Liver (tissue), 9 donors: Measurements from ENCODE around the gene TKTL1. TPM values are rescaled to one million over a fixed set of nuclear protein-coding genes. Genes with fewer than 3 reads are reported as not detected.

ENCODE experiments used
- DNase-seq: peaks from one replicate; pipeline ENCODE4 v3.0.0-alpha.2; 2017; ENCODE audit warnings: low spot score
- H3K27ac ChIP-seq, 2 donors: one replicate each; pipeline ENCODE4 v1.7.0; 2013; ENCODE audit warnings: inconsistent platforms in 2 of 2, low read length in 2 of 2, control low read depth in 1 of 2, low read depth in 1 of 2, mild to moderate bottlenecking in 1 of 2
- H3K27me3 ChIP-seq, 4 donors: one replicate each; pipeline versions ENCODE4 v1.6.1 to v1.7.0; 2013; ENCODE audit warnings: low read length in 3 of 4, inconsistent platforms in 1 of 4, mild to moderate bottlenecking in 1 of 4, moderate library complexity in 1 of 4; ENCODE audit not compliant: control insufficient read depth in 4 of 4, insufficient read depth in 4 of 4
- H3K36me3 ChIP-seq, 4 donors: one replicate each; pipeline versions ENCODE4 v1.6.1 to v1.7.0; 2013; ENCODE audit warnings: low read length in 3 of 4, mild to moderate bottlenecking in 3 of 4, low read depth in 1 of 4, moderate library complexity in 1 of 4; ENCODE audit not compliant: control insufficient read depth in 4 of 4, insufficient read depth in 3 of 4
- H3K4me1 ChIP-seq, 4 donors: one replicate each; pipeline versions ENCODE4 v1.6.1 to v1.7.0; 2013; ENCODE audit warnings: low read length in 3 of 4, mild to moderate bottlenecking in 3 of 4, moderate library complexity in 1 of 4; ENCODE audit not compliant: control insufficient read depth in 4 of 4, insufficient read depth in 4 of 4
- H3K4me3 ChIP-seq, 3 donors: one replicate each; pipeline versions ENCODE4 v1.6.1 to v1.7.0; 2013; ENCODE audit warnings: low read length in 3 of 3, control low read depth in 1 of 3, low read depth in 1 of 3, mild to moderate bottlenecking in 1 of 3
- H3K9ac ChIP-seq, 2 donors: one replicate each; pipeline ENCODE4 v1.7.0; 2013; ENCODE audit warnings: low read length in 2 of 2, mild to moderate bottlenecking in 2 of 2, moderate library complexity in 2 of 2, control low read depth in 1 of 2, low read depth in 1 of 2
- H3K9me3 ChIP-seq, 4 donors: one replicate each; pipeline versions ENCODE4 v1.6.1 to v1.7.0; 2013; ENCODE audit warnings: low read length in 3 of 4; ENCODE audit not compliant: control insufficient read depth in 4 of 4
- EGR1 ChIP-seq, 2 donors: IDR thresholded peaks; 2 replicates each; pipeline ENCODE4 v1.6.1; 2016 to 2018; ENCODE audit warnings: antibody characterized with exemption in 2 of 2, low read depth in 2 of 2
- FOXA1 ChIP-seq: IDR thresholded peaks from 2 replicates; pipeline ENCODE4 v1.6.1; 2016; ENCODE audit warnings: antibody characterized with exemption
- FOXA2 ChIP-seq: IDR thresholded peaks from 2 replicates; pipeline ENCODE4 v1.6.1; 2016; ENCODE audit warnings: antibody characterized with exemption
- GABPA ChIP-seq, 2 donors: IDR thresholded peaks in 1 of 2; conservative IDR thresholded peaks in 1 of 2; 2 replicates each; pipeline ENCODE4 v1.6.1; 2016; ENCODE audit warnings: antibody characterized with exemption in 2 of 2, mild to moderate bottlenecking in 1 of 2, moderate library complexity in 1 of 2
- HNF4A ChIP-seq, 2 donors: conservative IDR thresholded peaks; 2 replicates each; pipeline ENCODE4 v1.6.1; 2016; ENCODE audit warnings: antibody characterized with exemption in 2 of 2, mild to moderate bottlenecking in 2 of 2
- HNF4G ChIP-seq: IDR thresholded peaks from 2 replicates; pipeline ENCODE4 v1.6.1; 2016; ENCODE audit warnings: antibody characterized with exemption
- JUND ChIP-seq, 2 donors: IDR thresholded peaks; 2 replicates each; pipeline ENCODE4 v1.6.1; 2016; ENCODE audit warnings: antibody characterized with exemption in 2 of 2
- MAX ChIP-seq: IDR thresholded peaks from 2 replicates; pipeline ENCODE4 v1.6.1; 2016; ENCODE audit warnings: antibody characterized with exemption
- NR2F2 ChIP-seq: IDR thresholded peaks from 2 replicates; pipeline ENCODE4 v1.6.1; 2016; ENCODE audit warnings: antibody characterized with exemption
- RAD21 ChIP-seq, 2 donors: IDR thresholded peaks; 2 replicates each; pipeline ENCODE4 v1.6.1; 2016; ENCODE audit warnings: antibody characterized with exemption in 2 of 2, mild to moderate bottlenecking in 2 of 2
- RXRA ChIP-seq, 2 donors: IDR thresholded peaks; 2 replicates each; pipeline ENCODE4 v1.6.1; 2017 to 2018; ENCODE audit warnings: antibody characterized with exemption in 2 of 2, mild to moderate bottlenecking in 1 of 2
- SP1 ChIP-seq: IDR thresholded peaks from 2 replicates; pipeline ENCODE4 v1.6.1; 2018; ENCODE audit warnings: antibody characterized with exemption, mild to moderate bottlenecking
- TAF1 ChIP-seq: conservative IDR thresholded peaks from 2 replicates; pipeline ENCODE4 v1.6.1; 2016; ENCODE audit warnings: antibody characterized with exemption, mild to moderate bottlenecking
- YY1 ChIP-seq: IDR thresholded peaks from 2 replicates; pipeline ENCODE4 v1.6.1; 2016; ENCODE audit warnings: antibody characterized with exemption, mild to moderate bottlenecking
- WGBS: extraction: QIAGEN DNeasy Blood & Tissue Kit; methylation state at CpG from one replicate; pipeline ENCODE4 v1.1.7; 2013; 5-methylcytosine and 5-hydroxymethylcytosine counted together
- polyA plus RNA-seq, 2 donors: library from polyadenylated mRNA; stranded (reverse) in 1 of 2; unstranded in 1 of 2; fragments of 200-250 nt in 1 of 2; fragments of >200 nt in 1 of 2; fragmentation: Nextera tagmentation in 1 of 2; extraction: Ambion mirVana in 1 of 2; gene quantifications; one replicate each; pipeline versions ENCODE4 v1.2.1 to v1.2.3, GENCODE V29; 2013 to 2015
- total RNA-seq, 2 donors: library from RNA; depleted of rRNA; stranded (reverse); fragments of >200 nt; gene quantifications; one replicate each; pipeline ENCODE4 v1.2.3, GENCODE V29; 2014
- TF ChIP-seq, protein P1 (sequence below): IDR thresholded peaks from 2 replicates; pipeline ENCODE4 v1.6.1; 2016; ENCODE audit warnings: antibody characterized with exemption, mild to moderate bottlenecking
- TF ChIP-seq, protein P2 (sequence below): IDR thresholded peaks from 2 replicates; pipeline ENCODE4 v1.6.1; 2016; ENCODE audit warnings: antibody characterized with exemption
- TF ChIP-seq, protein P3 (sequence below): IDR thresholded peaks from 2 replicates; pipeline ENCODE4 v1.6.1; 2016; ENCODE audit warnings: antibody characterized with exemption
- TF ChIP-seq, protein P4 (sequence below): fragments of 150-350 bp; IDR thresholded peaks from 2 replicates; pipeline ENCODE4 v1.5.1; 2017; ENCODE audit warnings: improper control_type of control experiment, low read depth, low read length; ENCODE audit not compliant: missing input control
- donor health status: healthy.
- donor health status: healthy.
- donor health status: healthy.
- donor health status: healthy.
- donor health status: healthy.

Gene TKTL1
- total and polyA plus RNA-seq, 4 donors, result under 0.01 TPM; not detected in 3

DNA sequence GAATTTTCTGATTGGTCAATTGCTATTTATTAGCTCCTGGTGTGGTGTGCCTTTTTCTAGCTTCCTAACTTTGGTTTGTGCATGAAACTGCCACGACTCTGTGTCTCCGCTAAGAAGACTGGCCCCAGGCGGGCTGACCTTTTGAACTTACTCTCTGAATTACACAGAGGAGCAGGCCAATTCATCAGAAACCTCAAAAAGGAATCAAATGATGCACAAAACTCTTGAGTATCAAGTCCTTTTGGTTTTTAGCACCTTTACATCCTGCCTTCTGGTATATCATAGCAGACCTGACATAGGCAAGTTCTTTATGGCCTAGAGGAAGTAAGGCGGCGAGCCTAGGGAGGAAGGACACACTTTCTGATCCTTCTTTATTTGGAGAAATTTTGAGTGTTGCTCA, 17.6 kb downstream of the TKTL1 start (continued):
- TF ChIP-seq, protein P1, sequence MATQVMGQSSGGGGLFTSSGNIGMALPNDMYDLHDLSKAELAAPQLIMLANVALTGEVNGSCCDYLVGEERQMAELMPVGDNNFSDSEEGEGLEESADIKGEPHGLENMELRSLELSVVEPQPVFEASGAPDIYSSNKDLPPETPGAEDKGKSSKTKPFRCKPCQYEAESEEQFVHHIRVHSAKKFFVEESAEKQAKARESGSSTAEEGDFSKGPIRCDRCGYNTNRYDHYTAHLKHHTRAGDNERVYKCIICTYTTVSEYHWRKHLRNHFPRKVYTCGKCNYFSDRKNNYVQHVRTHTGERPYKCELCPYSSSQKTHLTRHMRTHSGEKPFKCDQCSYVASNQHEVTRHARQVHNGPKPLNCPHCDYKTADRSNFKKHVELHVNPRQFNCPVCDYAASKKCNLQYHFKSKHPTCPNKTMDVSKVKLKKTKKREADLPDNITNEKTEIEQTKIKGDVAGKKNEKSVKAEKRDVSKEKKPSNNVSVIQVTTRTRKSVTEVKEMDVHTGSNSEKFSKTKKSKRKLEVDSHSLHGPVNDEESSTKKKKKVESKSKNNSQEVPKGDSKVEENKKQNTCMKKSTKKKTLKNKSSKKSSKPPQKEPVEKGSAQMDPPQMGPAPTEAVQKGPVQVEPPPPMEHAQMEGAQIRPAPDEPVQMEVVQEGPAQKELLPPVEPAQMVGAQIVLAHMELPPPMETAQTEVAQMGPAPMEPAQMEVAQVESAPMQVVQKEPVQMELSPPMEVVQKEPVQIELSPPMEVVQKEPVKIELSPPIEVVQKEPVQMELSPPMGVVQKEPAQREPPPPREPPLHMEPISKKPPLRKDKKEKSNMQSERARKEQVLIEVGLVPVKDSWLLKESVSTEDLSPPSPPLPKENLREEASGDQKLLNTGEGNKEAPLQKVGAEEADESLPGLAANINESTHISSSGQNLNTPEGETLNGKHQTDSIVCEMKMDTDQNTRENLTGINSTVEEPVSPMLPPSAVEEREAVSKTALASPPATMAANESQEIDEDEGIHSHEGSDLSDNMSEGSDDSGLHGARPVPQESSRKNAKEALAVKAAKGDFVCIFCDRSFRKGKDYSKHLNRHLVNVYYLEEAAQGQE, result no peak
- TF ChIP-seq NR2F2 (no peak), TAF1 (no peak), RAD21 (IDR thresholded peaks at IDR 0.05) (no peak), SP1 (no peak)
- TF ChIP-seq, protein P2, sequence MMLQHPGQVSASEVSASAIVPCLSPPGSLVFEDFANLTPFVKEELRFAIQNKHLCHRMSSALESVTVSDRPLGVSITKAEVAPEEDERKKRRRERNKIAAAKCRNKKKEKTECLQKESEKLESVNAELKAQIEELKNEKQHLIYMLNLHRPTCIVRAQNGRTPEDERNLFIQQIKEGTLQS, result no peak

DNA sequence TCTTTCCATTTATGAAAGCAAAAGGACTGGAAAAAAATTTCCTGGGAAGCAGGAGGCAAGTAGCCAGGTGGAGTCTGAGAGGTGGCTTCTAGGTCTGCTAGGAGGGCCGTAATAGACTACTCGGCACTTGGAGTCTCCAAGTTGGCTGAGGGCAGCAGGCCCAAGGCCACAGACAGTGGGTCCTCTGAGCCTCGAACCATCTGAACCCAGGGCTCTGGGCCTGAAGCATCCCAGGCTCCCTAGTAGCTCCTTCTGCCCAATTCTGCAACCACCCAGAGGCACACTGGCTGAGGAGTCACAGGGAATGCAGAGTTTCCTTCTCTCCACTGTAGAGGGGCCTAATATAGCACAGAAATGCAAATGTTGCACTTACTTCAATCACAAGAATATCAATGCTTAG, 19.8 kb downstream of the TKTL1 start:
- no peak for DNase-seq
- TF ChIP-seq, protein P3, sequence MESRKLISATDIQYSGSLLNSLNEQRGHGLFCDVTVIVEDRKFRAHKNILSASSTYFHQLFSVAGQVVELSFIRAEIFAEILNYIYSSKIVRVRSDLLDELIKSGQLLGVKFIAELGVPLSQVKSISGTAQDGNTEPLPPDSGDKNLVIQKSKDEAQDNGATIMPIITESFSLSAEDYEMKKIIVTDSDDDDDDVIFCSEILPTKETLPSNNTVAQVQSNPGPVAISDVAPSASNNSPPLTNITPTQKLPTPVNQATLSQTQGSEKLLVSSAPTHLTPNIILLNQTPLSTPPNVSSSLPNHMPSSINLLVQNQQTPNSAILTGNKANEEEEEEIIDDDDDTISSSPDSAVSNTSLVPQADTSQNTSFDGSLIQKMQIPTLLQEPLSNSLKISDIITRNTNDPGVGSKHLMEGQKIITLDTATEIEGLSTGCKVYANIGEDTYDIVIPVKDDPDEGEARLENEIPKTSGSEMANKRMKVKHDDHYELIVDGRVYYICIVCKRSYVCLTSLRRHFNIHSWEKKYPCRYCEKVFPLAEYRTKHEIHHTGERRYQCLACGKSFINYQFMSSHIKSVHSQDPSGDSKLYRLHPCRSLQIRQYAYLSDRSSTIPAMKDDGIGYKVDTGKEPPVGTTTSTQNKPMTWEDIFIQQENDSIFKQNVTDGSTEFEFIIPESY, result no peak
- no peak for TF ChIP-seq RXRA (IDR thresholded peaks at IDR 0.05)
- no peak for TF ChIP-seq EGR1 (IDR thresholded peaks at IDR 0.05; ENCODE audit: low read depth in 2 of 2)
- TF ChIP-seq, protein P1, result no peak
- TF ChIP-seq, protein P4, sequence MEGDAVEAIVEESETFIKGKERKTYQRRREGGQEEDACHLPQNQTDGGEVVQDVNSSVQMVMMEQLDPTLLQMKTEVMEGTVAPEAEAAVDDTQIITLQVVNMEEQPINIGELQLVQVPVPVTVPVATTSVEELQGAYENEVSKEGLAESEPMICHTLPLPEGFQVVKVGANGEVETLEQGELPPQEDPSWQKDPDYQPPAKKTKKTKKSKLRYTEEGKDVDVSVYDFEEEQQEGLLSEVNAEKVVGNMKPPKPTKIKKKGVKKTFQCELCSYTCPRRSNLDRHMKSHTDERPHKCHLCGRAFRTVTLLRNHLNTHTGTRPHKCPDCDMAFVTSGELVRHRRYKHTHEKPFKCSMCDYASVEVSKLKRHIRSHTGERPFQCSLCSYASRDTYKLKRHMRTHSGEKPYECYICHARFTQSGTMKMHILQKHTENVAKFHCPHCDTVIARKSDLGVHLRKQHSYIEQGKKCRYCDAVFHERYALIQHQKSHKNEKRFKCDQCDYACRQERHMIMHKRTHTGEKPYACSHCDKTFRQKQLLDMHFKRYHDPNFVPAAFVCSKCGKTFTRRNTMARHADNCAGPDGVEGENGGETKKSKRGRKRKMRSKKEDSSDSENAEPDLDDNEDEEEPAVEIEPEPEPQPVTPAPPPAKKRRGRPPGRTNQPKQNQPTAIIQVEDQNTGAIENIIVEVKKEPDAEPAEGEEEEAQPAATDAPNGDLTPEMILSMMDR, result no peak
- no peak for TF ChIP-seq YY1
- no peak for TF ChIP-seq NR2F2
- TF ChIP-seq JUND (IDR thresholded peaks at IDR 0.05), result no peak
- TF ChIP-seq SP1, result no peak
- no peak for TF ChIP-seq TAF1
- no peak for TF ChIP-seq HNF4G
- no peak for TF ChIP-seq RAD21 (IDR thresholded peaks at IDR 0.05)
- no peak for TF ChIP-seq FOXA2
- TF ChIP-seq, protein P2, result no peak
- no peak for TF ChIP-seq FOXA1
- no peak for TF ChIP-seq GABPA (IDR thresholded peaks at IDR 0.05 in 1 of 2, conservative IDR thresholded peaks at IDR 0.05 in 1 of 2)
- no peak for TF ChIP-seq MAX
- no peak for TF ChIP-seq HNF4A (conservative IDR thresholded peaks at IDR 0.05)
- WGBS, result 99% methylated on average over 3 of the region's 3 CpGs
- Histone ChIP-seq H3K4me1 (no peaks in the 10 kb centered on the region), H3K27ac (no peak overlapping the region), H3K9ac (no peak overlapping the region), H3K27me3 (peaks cover 0 to 3% (median 0%) of the 10 kb centered on the region in 4 donors), H3K4me3 (no peak overlapping the region), H3K36me3 (no peaks in the 10 kb centered on the region), H3K9me3 (no peaks in the 10 kb centered on the region)
